GM12874 (cell line): Measurements from ENCODE around the gene FBLN5.

Experiments used
- TF ChIP-seq, protein P1 (sequence below): IDR thresholded peaks from 2 replicates; pipeline ENCODE4 v1.5.1; 2011; ENCODE audit warnings: low read depth, mild to moderate bottlenecking, control low read depth, low read length, moderate library complexity; ENCODE audit not compliant: insufficient read depth

The FBLN5 gene

DNA sequence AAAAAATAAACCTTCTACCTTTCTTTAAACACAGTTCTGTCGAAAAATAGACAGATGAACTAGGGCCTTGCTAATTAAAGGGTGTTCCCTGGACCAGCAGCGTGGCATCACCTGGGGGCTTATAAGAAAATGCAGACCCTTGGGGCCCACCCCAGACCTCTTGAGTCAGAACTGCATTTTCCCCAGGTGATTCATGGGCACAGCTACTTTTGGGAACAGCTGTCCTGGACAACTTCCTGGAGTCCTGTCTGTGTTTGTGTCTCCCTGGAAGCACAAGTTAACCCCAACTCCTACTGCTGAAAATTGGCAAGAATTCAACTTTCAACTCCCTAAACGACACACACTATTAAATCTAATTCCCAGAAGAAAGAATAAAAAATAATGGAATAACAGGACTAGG, 17.8 kb downstream of the FBLN5 start:
- TF ChIP-seq, protein P1, sequence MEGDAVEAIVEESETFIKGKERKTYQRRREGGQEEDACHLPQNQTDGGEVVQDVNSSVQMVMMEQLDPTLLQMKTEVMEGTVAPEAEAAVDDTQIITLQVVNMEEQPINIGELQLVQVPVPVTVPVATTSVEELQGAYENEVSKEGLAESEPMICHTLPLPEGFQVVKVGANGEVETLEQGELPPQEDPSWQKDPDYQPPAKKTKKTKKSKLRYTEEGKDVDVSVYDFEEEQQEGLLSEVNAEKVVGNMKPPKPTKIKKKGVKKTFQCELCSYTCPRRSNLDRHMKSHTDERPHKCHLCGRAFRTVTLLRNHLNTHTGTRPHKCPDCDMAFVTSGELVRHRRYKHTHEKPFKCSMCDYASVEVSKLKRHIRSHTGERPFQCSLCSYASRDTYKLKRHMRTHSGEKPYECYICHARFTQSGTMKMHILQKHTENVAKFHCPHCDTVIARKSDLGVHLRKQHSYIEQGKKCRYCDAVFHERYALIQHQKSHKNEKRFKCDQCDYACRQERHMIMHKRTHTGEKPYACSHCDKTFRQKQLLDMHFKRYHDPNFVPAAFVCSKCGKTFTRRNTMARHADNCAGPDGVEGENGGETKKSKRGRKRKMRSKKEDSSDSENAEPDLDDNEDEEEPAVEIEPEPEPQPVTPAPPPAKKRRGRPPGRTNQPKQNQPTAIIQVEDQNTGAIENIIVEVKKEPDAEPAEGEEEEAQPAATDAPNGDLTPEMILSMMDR: no peak

DNA sequence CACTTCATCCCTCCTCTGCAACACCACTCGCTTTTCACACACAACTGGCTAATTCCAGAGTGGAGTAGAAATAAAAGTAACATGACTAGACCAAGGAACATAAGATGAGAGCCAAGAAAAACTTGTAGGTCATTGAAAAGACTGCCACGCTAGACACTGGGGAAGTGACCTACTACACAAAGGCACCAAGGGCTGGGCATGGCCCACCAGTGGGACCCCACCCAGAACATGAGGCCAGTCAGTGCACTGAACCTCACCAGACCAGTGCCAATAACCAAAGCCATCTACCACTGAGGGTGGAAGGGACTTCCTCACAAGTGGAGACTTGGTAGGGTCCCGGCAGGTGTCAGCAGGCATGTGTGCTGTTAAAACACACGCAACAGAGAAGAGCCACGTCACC, 19.7 kb downstream of the FBLN5 start:
- TF ChIP-seq, protein P1: no peak

DNA sequence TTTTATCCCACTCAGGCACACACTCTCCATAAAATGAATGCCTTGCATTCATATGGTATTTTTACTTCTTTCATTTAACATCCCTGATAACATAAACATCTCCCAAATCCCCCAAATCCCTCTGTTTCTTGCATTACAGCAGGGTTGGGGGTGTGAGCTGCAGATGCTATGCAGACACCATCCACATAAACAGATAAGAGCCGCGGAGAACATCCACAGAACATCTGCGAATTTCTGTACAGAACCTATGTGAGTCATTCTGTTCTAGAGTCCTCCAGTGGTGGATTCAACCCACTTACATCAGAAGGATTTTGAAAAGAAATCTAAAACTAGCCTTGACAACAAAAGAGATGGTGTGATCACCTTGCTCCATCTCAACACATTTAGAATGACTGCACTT, 20.3 kb downstream of the FBLN5 start:
- TF ChIP-seq, protein P1: no peak

DNA sequence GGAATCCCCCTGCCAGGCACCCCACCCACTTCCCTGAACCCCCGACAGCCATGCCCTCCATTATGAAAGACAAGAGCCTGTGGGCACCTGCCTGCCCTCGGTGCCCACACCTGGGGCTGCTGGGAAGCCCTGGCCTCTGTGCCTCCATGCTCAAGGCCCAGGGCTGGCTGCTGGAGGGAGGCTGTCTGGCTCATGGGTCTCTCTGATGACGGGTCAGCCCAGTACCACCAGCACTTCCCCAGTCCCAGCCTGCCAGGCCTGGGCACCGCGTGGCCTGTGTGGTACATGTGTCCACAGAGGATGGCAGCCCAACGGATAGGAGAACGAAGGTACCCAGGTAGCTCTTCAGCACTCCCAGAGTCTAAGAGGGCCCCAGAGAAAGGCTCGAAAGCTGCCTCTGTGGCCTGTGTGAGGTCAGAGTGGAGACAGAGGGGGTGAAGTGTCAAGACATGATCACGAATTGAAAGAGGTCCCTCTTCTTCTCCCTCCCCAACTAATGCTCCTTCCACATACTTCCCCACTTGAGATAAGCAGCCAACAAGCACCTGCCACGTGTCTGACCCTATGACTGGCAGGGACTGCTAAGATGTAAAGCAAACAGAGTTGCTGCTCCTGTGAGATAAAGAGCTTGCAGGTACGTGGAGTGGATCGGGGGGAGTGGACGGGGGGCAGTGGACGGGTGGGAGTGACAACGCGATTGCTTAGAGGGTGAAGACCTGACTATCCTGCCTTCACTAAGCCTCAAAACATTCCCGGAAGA, 21.2 kb downstream of the FBLN5 start:
- TF ChIP-seq, protein P1: no peak

DNA sequence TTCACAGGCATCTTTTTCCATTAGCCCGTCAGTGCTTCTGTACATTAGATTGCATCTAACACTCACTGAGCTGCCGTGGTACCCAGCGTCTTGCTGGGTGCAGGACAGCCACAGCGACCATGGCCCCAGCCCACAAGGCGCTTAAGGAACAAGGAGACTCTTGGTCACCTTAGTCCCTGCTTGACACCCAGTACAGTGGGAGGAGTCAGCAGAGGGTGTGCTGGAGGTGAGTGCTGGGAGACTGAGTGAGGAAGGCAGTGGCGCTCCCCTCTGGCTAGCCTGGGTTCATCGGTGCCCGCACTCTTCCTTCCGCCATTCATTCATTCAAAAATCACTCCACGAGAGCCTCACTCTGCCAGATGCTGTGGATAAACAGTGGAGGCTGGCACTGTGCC, 21.8 kb downstream of the FBLN5 start:
- TF ChIP-seq, protein P1: no peak

DNA sequence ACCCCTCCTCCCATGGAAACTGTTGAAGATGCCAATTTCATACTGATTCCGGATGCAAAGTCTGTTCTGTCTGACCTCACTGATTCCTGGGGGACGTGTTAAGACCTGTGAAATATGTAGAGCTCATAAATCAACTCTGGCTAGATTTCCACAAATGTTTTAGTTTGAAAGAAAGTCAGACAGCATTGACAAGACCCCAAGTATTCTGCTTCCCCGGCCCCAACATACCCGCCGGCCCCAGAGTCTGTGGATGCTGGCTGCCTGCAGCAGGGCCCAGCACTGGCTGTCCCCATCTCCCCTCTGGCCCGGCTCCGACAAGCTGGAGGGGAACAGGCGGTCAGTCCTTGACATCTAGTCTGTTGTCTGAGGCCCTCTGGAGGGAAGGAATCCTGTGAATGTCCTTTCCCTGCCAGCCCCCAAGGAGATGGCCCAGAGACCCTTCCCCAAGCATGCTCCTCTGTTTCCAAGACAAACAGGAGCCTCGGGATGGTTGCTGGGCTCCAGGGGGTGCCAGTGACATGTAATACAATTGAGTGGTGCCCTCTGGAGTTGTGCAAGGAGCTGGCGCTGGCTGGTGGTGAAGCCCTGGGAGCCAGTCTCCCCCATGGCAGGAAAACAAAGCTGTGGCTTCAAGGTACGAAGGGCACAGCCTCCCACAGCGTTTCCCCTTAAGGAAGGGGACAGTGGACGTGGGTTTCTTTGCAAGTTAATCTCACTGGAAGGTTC, 22.3 kb downstream of the FBLN5 start:
- TF ChIP-seq, protein P1: no peak

DNA sequence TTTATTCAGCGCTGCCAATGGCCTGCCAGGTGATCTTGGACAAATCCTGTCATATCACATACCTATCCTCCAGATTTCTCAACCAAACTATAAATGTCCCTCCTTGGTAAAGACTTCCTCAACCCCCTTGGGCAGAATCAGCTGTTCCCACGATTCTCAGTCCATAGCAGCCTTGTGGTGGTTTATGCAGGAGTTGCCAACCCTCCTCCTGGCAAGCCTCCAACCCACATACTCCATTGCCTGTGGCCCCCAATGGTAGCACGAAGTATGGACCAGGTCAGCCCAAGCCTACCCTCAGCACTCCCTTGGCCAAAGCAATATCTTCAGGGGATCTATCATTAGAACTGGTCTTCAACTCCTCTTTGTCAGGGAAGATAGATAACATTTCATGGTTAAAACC, 27.0 kb downstream of the FBLN5 start:
- TF ChIP-seq, protein P1: no peak
